Progenitor cell of endocrine pancreas (in vitro differentiated cells): ENCODE data around the gene PLXDC2. TPM values are rescaled to one million over a fixed set of nuclear protein-coding genes. Genes with fewer than 3 reads are reported as not detected.
A peak's percentile ranks its signal among the peaks of the same experiment; 100 is the strongest.
"Not testable (repeated sequence)": the region's sequence is repeated elsewhere in the genome, so short reads cannot be mapped to it uniquely, and the experiment has no call there.

Source experiments
- DNase-seq: peaks from one replicate; pipeline ENCODE4 v3.0.0; 2021; ENCODE audit warnings: low spot score; ENCODE audit not compliant: unreplicated experiment
- H3K27ac Mint-ChIP-seq: 2 replicates; pipeline ENCODE4 v1.8.0; 2021; ENCODE audit warnings: mild to moderate bottlenecking, moderate library complexity, mixed read lengths
- H3K27me3 Mint-ChIP-seq: 2 replicates; pipeline ENCODE4 v1.8.0; 2021; ENCODE audit warnings: mixed read lengths
- H3K36me3 Mint-ChIP-seq: 2 replicates; pipeline ENCODE4 v1.8.0; 2022; ENCODE audit warnings: mixed read lengths; ENCODE audit not compliant: insufficient read depth
- H3K4me1 Mint-ChIP-seq: 2 replicates; pipeline ENCODE4 v1.8.0; 2021; ENCODE audit warnings: low read depth, mixed read lengths
- H3K4me3 Mint-ChIP-seq: 2 replicates; pipeline ENCODE4 v1.8.0; 2021; ENCODE audit warnings: low read depth, mild to moderate bottlenecking, moderate library complexity, mixed read lengths
- H3K9me3 Mint-ChIP-seq: 2 replicates; pipeline ENCODE4 v1.8.0; 2021; ENCODE audit warnings: low read depth, mixed read lengths
- CTCF ChIP-seq: fragments of 200-600 bp; sonication (generic); IDR thresholded peaks from one replicate; pipeline ENCODE4 v1.5.0; 2021; ENCODE audit warnings: antibody characterized with exemption, mild to moderate bottlenecking; ENCODE audit not compliant: unreplicated experiment
- long read RNA-seq: library from polyadenylated mRNA; unstranded; transcript quantifications from one replicate; pipeline ENCODE4 v2.0.0, GENCODE V29; 2020
- total RNA-seq: library from RNA; stranded (reverse); gene quantifications from 2 replicates; pipeline ENCODE4 v1.2.1, GENCODE V29; 2021

Gene PLXDC2
- total RNA-seq = 38.5 and 44.3 TPM in 2 replicates
- long read RNA-seq, full-length matches to known transcripts = 76 of 102 reads
- long read RNA-seq, partial matches to known transcripts = 3 of 102 reads
- long read RNA-seq, other reads (novel, unspliced or antisense) = 23 of 102 reads

DNA sequence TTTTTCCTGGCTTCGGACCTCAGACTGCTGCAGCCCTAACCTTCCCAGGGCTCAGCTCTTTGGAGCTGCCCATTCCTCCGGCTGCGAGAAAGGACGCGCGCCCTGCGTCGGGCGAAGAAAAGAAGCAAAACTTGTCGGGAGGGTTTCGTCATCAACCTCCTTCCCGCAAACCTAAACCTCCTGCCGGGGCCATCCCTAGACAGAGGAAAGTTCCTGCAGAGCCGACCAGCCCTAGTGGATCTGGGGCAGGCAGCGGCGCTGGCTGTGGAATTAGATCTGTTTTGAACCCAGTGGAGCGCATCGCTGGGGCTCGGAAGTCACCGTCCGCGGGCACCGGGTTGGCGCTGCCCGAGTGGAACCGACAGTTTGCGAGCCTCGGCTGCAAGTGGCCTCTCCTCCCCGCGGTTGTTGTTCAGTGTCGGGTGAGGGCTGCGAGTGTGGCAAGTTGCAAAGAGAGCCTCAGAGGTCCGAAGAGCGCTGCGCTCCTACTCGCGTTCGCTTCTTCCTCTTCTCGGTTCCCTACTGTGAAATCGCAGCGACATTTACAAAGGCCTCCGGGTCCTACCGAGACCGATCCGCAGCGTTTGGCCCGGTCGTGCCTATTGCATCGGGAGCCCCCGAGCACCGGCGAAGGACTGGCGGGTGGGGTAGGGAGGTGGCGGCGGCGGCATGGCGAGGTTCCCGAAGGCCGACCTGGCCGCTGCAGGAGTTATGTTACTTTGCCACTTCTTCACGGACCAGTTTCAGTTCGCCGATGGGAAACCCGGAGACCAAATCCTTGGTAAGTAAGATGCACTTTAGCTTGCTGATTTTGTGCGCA is at the start of gene PLXDC2:
TSS of gene PLXDC2 (plus strand) at position 22 of the 820 bp plus-strand sequence.
- peak; percentile 30 for DNase-seq
- Mint-ChIP-seq H3K27ac (peak within 1 kb of the TSS; percentile 94), H3K9me3 (peaks cover 5% of the 10 kb centered on the region), H3K4me1 (peaks cover 16% of the 10 kb centered on the region), H3K4me3 (peak within 1 kb of the TSS; percentile 96), H3K36me3 (peaks cover 9% of the 10 kb centered on the region), H3K27me3 (peaks cover 17% of the 10 kb centered on the region)
- no peak for TF ChIP-seq CTCF

DNA sequence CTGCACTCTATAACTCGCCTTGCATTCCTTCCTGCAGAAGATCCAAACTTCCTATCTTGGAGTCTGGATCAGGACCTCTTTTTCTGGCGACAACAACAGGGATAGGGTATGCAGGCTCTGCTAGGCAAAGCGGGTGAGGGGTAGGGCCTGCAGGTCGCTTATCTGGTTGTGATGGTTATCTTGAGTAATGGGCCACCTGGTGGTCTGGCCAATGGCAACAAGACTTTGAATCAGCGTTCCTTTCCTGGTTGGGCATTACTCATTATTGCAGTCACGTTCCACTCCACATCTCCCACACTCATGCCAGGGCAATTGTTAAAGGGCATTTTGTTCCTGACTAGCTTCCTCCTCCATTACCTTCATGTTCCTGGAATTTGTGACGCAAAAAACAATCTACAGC is 48.4 kb upstream of the PLXDC2 start:
- Mint-ChIP-seq H3K4me1 (peaks cover 5% of the 10 kb centered on the region), H3K27ac (no peak overlapping the region), H3K9me3 (no peaks in the 10 kb centered on the region), H3K36me3 (no peaks in the 10 kb centered on the region), H3K4me3 (no peak overlapping the region), H3K27me3 (no peaks in the 10 kb centered on the region)
- TF ChIP-seq CTCF = no peak
- no peak for DNase-seq

- not testable (repeated sequence) for H3K4me1 Mint-ChIP-seq, H3K36me3 Mint-ChIP-seq, H3K9me3 Mint-ChIP-seq, H3K4me3 Mint-ChIP-seq, DNase-seq, H3K27ac Mint-ChIP-seq, H3K27me3 Mint-ChIP-seq
These were observed 46.4 kb upstream of the PLXDC2 start for GRCh38 chr10:19769826-19770225.

DNA sequence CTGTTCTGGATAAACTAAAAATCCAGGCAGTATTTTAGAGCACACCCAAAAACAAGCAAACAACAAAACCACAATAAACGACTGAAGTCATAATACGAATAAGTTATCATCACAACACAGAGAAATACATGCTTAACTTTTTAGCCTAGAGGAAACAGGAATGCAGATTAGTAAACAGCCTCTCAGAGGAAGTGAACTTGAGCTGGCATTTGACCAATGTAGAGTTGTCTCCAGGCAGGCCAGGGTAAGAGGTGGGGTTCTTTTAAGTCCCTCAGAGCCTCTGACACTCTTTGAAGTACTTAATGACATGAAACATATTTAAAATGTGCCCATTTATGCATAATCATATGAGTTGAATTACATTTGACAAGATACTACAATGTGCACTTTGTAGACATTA is 43.3 kb upstream of the PLXDC2 start:
- H3K4me1 Mint-ChIP-seq = peaks cover 3% of the 10 kb centered on the region
- no peaks in the 10 kb centered on the region for H3K9me3 Mint-ChIP-seq
- DNase-seq = no peak
- TF ChIP-seq CTCF = no peak
- no peaks in the 10 kb centered on the region for H3K36me3 Mint-ChIP-seq
- no peak overlapping the region for H3K4me3 Mint-ChIP-seq
- H3K27ac Mint-ChIP-seq = no peak overlapping the region
- H3K27me3 Mint-ChIP-seq = no peaks in the 10 kb centered on the region

DNA sequence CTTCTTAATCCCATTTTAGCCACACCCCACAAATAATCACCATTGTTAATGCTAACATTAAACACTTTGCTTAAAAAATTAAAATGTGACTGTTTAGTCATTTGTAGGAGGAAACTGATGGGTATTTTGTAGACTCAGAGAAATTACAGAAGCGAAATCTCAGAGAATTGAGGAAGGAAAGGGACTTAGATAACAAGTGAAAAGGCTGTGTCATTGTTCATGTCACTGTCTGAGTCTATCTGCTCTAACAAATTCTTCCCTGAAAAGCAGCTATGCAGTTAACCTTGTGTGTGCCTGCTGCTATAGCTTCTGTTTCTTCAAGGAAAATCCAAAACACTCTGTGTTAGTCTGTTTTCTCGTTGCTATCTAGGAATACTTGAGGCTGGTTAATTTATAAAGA is 40.9 kb upstream of the PLXDC2 start:
- H3K27me3 Mint-ChIP-seq = no peaks in the 10 kb centered on the region

More for the DNA sequence above, 40.9 kb upstream of the PLXDC2 start:
- TF ChIP-seq CTCF = no peak
- H3K4me3 Mint-ChIP-seq = no peak overlapping the region
- H3K9me3 Mint-ChIP-seq = no peaks in the 10 kb centered on the region
- no peaks in the 10 kb centered on the region for H3K36me3 Mint-ChIP-seq
- H3K4me1 Mint-ChIP-seq = peaks cover 2% of the 10 kb centered on the region
- no peak for DNase-seq
- no peak overlapping the region for H3K27ac Mint-ChIP-seq
